Measurements from ENCODE around the gene USP14. TPM values are rescaled to one million over a fixed set of nuclear protein-coding genes. Genes with fewer than 3 reads are reported as not detected.

The USP14 gene
- 61.1 to 76.6 TPM (median 66.2 TPM) in 5 replicates for total RNA-seq (2022; extraction: Qiagen RNA extraction; ENCODE audit: low read depth)

GRCh38 chr18:158128-159036 is at the start of gene USP14:
Gene USP14 (plus strand): TSS chr18:158557. CDS start chr18:158699, 142 bp downstream.

Other genes with a start within 250 kb of the USP14 start
- 0.14 TPM in 1 of 5 replicates, not detected in the others for gene TUBB8B, start 108.9 kb upstream of the USP14 start, total RNA-seq (2022; extraction: Qiagen RNA extraction; ENCODE audit: low read depth)
- 16.3 to 21.7 TPM (median 21.0 TPM) in 5 replicates for gene THOC1, start 109.5 kb downstream of the USP14 start, total RNA-seq (2022; extraction: Qiagen RNA extraction; ENCODE audit: low read depth)

Data from A549 treated with DMSO at 1 μM for 4 hours (cell line).